HepG2 (cell line): ENCODE measurements around the gene ABL2. TPM values are rescaled to one million over a fixed set of nuclear protein-coding genes. Genes with fewer than 3 reads are reported as not detected.
A peak's percentile ranks its signal among the peaks of the same experiment; 100 is the strongest.

Experiments used
- GTF3A ChIP-seq: sonication (generic); formaldehyde crosslinking; conservative IDR thresholded peaks from 2 replicates; pipeline ENCODE4 v1.4.0; 2020; ENCODE audit warnings: mild to moderate bottlenecking, missing genetic modification reagents
- HMG20A ChIP-seq: IDR thresholded peaks from 2 replicates; pipeline ENCODE4 v1.6.1; 2016; ENCODE audit warnings: borderline replicate concordance
- HMG20B ChIP-seq: conservative IDR thresholded peaks from 2 replicates; pipeline ENCODE4 v1.6.1; 2016; ENCODE audit warnings: missing genetic modification reagents, missing compliant biosample characterization
- HNRNPUL1 ChIP-seq: fragments of 200-400 bp; formaldehyde crosslinking; IDR thresholded peaks from 2 replicates; pipeline ENCODE4 v1.6.1; 2017; ENCODE audit warnings: low read depth, mild to moderate bottlenecking, low read length, moderate library complexity
- KLF16 ChIP-seq, 2 experiments: sonication (generic) in 1 of 2; formaldehyde crosslinking in 1 of 2; IDR thresholded peaks; 2 replicates each; pipeline versions ENCODE4 v1.6.1 to v1.8.0; 2016 to 2023; ENCODE audit warnings: missing genetic modification reagents in 2 of 2, missing compliant biosample characterization in 1 of 2
- MAF1 ChIP-seq: sonication (generic); formaldehyde crosslinking; IDR thresholded peaks from 2 replicates; pipeline ENCODE4 v1.5.0; 2020; ENCODE audit warnings: missing genetic modification reagents, borderline replicate concordance
- NBN ChIP-seq: fragments of 450-650 bp; conservative IDR thresholded peaks from 2 replicates; pipeline ENCODE4 v1.6.1; 2017
- NFRKB ChIP-seq: fragments of 450-650 bp; IDR thresholded peaks from 2 replicates; pipeline ENCODE4 v1.6.1; 2017
- PRMT3 ChIP-seq: sonication (generic); formaldehyde crosslinking; IDR thresholded peaks from 2 replicates; pipeline ENCODE4 v1.8.1; 2022; ENCODE audit warnings: low read depth, mild to moderate bottlenecking, moderate library complexity, missing genetic modification reagents, borderline replicate concordance
- ZFP36L2 ChIP-seq: sonication (generic); formaldehyde crosslinking; IDR thresholded peaks from 2 replicates; pipeline ENCODE4 v1.4.0; 2020; ENCODE audit warnings: missing genetic modification reagents
- ZKSCAN5 ChIP-seq: sonication (generic); formaldehyde crosslinking; IDR thresholded peaks from 2 replicates; pipeline ENCODE4 v1.5.1; 2020; ENCODE audit warnings: mild to moderate bottlenecking, missing genetic modification reagents
- ZNF501 ChIP-seq: sonication (generic); formaldehyde crosslinking; IDR thresholded peaks from 2 replicates; pipeline ENCODE4 v1.5.1; 2020; ENCODE audit warnings: mild to moderate bottlenecking, moderate library complexity, missing genetic modification reagents
- ZNF891 ChIP-seq: sonication (generic); formaldehyde crosslinking; IDR thresholded peaks from 2 replicates; pipeline ENCODE4 v1.5.0; 2020; ENCODE audit warnings: mild to moderate bottlenecking, missing genetic modification reagents
- ZSCAN9 ChIP-seq: IDR thresholded peaks from 2 replicates; pipeline ENCODE4 v1.6.1; 2016; ENCODE audit warnings: borderline replicate concordance
- polyA plus RNA-seq, 8 experiments: library from polyadenylated mRNA; depleted of rRNA in 3 of 8; stranded (reverse) in 7 of 8; unstranded in 1 of 8; fragments of >200 nt; fragmentation: Illumina TruSeq in 4 of 8; extraction: Trizol in 4 of 8; gene quantifications; 2 replicates each; pipeline versions ENCODE4 v1.2.1 to v1.2.3, GENCODE V29; 2011 to 2016; ENCODE audit warnings: low read depth in 4 of 8, missing spikeins in 1 of 8, mixed read lengths in 1 of 8; ENCODE audit not compliant: insufficient read depth in 1 of 8
- total RNA-seq, 5 experiments: library from RNA; depleted of rRNA; stranded (reverse); fragments of >200 nt; fragmentation: Illumina TruSeq; extraction: Trizol; gene quantifications; 2 replicates each; pipeline ENCODE4 v1.2.3, GENCODE V29; 2016; ENCODE audit warnings: low read depth in 1 of 5
- TF ChIP-seq, protein P1 (sequence below): sonication (generic); formaldehyde crosslinking; IDR thresholded peaks from 2 replicates; pipeline ENCODE4 v1.8.0; 2022; ENCODE audit warnings: low read depth, missing genetic modification reagents
- TF ChIP-seq, protein P2 (sequence below): sonication (generic); formaldehyde crosslinking; IDR thresholded peaks from 2 replicates; pipeline ENCODE4 v1.4.0; 2020; ENCODE audit warnings: mild to moderate bottlenecking, missing genetic modification reagents
- TF ChIP-seq, protein P3 (sequence below), 2 experiments: IDR thresholded peaks; 2 replicates each; pipeline ENCODE4 v1.6.1; 2011 to 2012; ENCODE audit warnings: low read length in 2 of 2, borderline replicate concordance in 1 of 2, low read depth in 1 of 2, mild to moderate bottlenecking in 1 of 2, moderate library complexity in 1 of 2
- TF ChIP-seq, protein P4 (sequence below): sonication (generic); formaldehyde crosslinking; IDR thresholded peaks from 2 replicates; pipeline ENCODE4 v1.5.1; 2020; ENCODE audit warnings: missing genetic modification reagents, mild to moderate bottlenecking, borderline replicate concordance
- TF ChIP-seq, protein P5 (sequence below): sonication (generic); formaldehyde crosslinking; IDR thresholded peaks from 2 replicates; pipeline ENCODE4 v1.5.0; 2020; ENCODE audit warnings: mild to moderate bottlenecking, low read depth, missing genetic modification reagents, borderline replicate concordance
- TF ChIP-seq, protein P6 (sequence below): sonication (generic); formaldehyde crosslinking; IDR thresholded peaks from 2 replicates; pipeline ENCODE4 v1.8.0; 2022; ENCODE audit warnings: missing genetic modification reagents, mild to moderate bottlenecking, moderate library complexity, borderline replicate concordance

ABL2 gene
- total and polyA plus RNA-seq, 2 of the 13 experiments (the other 11 are each of a cell fraction or from before 2014, with no cell fraction given): 5.8 to 6.0 TPM

DNA sequence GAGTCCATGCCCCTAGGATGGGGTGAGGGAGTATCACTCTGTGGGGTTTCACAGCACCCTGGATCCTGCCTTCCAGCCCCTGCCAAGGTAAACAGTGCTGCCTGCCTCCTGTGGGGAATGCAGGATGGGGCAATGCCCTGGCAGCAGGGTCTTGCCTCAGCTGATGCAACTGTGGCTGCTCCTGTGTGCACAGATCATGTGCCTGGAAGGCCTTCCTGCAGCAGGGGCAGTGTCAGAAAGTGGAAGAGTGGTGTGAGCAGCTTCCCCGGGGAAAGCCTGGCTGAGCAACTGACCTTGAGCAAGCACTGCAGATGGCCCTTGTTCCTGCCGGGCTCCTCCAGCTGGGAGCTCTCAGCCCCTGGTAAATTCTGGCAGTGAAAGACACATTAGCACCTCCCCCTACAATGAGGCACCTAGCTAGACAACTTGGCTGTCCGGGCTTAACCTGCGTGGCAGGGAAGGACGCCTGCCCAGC is 137.7 kb downstream of the ABL2 start (continued):
- TF ChIP-seq HNRNPUL1 (no peak), ZSCAN9 (no peak), ZNF501 (CRISPR knock-in tag) (no peak), NBN (no peak), KLF16 (CRISPR knock-in tag; IDR thresholded peaks at IDR 0.05) (peak in 1 of 2 experiments; percentile 87; a peak in 1 of 4 replicates), PRMT3 (CRISPR knock-in tag) (no peak), HMG20A (CRISPR knock-in tag) (peak; percentile 88; the same call in 1 of the 2 replicates), GTF3A (CRISPR knock-in tag) (no peak), MAF1 (CRISPR knock-in tag) (no peak), NFRKB (no peak), ZKSCAN5 (CRISPR knock-in tag) (no peak), ZFP36L2 (CRISPR knock-in tag) (no peak), HMG20B (CRISPR knock-in tag) (no peak), ZNF891 (CRISPR knock-in tag) (no peak; the same call in 1 of the 2 replicates)
- TF ChIP-seq, protein P1, sequence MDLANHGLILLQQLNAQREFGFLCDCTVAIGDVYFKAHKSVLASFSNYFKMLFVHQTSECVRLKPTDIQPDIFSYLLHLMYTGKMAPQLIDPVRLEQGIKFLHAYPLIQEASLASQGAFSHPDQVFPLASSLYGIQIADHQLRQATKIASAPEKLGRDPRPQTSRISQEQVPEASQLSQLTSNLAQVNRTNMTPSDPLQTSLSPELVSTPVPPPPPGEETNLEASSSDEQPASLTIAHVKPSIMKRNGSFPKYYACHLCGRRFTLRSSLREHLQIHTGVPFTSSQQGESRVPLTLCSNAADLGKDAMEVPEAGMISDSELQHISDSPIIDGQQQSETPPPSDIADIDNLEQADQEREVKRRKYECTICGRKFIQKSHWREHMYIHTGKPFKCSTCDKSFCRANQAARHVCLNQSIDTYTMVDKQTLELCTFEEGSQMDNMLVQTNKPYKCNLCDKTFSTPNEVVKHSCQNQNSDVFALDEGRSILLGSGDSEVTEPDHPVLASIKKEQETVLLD (CRISPR knock-in tag): no peak
- TF ChIP-seq, protein P2, sequence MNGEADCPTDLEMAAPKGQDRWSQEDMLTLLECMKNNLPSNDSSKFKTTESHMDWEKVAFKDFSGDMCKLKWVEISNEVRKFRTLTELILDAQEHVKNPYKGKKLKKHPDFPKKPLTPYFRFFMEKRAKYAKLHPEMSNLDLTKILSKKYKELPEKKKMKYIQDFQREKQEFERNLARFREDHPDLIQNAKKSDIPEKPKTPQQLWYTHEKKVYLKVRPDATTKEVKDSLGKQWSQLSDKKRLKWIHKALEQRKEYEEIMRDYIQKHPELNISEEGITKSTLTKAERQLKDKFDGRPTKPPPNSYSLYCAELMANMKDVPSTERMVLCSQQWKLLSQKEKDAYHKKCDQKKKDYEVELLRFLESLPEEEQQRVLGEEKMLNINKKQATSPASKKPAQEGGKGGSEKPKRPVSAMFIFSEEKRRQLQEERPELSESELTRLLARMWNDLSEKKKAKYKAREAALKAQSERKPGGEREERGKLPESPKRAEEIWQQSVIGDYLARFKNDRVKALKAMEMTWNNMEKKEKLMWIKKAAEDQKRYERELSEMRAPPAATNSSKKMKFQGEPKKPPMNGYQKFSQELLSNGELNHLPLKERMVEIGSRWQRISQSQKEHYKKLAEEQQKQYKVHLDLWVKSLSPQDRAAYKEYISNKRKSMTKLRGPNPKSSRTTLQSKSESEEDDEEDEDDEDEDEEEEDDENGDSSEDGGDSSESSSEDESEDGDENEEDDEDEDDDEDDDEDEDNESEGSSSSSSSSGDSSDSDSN (CRISPR knock-in tag): peak; percentile 73
- TF ChIP-seq, protein P3, sequence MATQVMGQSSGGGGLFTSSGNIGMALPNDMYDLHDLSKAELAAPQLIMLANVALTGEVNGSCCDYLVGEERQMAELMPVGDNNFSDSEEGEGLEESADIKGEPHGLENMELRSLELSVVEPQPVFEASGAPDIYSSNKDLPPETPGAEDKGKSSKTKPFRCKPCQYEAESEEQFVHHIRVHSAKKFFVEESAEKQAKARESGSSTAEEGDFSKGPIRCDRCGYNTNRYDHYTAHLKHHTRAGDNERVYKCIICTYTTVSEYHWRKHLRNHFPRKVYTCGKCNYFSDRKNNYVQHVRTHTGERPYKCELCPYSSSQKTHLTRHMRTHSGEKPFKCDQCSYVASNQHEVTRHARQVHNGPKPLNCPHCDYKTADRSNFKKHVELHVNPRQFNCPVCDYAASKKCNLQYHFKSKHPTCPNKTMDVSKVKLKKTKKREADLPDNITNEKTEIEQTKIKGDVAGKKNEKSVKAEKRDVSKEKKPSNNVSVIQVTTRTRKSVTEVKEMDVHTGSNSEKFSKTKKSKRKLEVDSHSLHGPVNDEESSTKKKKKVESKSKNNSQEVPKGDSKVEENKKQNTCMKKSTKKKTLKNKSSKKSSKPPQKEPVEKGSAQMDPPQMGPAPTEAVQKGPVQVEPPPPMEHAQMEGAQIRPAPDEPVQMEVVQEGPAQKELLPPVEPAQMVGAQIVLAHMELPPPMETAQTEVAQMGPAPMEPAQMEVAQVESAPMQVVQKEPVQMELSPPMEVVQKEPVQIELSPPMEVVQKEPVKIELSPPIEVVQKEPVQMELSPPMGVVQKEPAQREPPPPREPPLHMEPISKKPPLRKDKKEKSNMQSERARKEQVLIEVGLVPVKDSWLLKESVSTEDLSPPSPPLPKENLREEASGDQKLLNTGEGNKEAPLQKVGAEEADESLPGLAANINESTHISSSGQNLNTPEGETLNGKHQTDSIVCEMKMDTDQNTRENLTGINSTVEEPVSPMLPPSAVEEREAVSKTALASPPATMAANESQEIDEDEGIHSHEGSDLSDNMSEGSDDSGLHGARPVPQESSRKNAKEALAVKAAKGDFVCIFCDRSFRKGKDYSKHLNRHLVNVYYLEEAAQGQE (IDR thresholded peaks at IDR 0.05; ENCODE audit: borderline replicate concordance in 1 of 2, low read depth in 1 of 2, low read length in 2 of 2): no peak
- TF ChIP-seq, protein P4, sequence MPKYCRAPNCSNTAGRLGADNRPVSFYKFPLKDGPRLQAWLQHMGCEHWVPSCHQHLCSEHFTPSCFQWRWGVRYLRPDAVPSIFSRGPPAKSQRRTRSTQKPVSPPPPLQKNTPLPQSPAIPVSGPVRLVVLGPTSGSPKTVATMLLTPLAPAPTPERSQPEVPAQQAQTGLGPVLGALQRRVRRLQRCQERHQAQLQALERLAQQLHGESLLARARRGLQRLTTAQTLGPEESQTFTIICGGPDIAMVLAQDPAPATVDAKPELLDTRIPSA (CRISPR knock-in tag): no peak
- TF ChIP-seq, protein P5, sequence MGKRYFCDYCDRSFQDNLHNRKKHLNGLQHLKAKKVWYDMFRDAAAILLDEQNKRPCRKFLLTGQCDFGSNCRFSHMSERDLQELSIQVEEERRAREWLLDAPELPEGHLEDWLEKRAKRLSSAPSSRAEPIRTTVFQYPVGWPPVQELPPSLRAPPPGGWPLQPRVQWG (CRISPR knock-in tag): no peak
- TF ChIP-seq, protein P6, sequence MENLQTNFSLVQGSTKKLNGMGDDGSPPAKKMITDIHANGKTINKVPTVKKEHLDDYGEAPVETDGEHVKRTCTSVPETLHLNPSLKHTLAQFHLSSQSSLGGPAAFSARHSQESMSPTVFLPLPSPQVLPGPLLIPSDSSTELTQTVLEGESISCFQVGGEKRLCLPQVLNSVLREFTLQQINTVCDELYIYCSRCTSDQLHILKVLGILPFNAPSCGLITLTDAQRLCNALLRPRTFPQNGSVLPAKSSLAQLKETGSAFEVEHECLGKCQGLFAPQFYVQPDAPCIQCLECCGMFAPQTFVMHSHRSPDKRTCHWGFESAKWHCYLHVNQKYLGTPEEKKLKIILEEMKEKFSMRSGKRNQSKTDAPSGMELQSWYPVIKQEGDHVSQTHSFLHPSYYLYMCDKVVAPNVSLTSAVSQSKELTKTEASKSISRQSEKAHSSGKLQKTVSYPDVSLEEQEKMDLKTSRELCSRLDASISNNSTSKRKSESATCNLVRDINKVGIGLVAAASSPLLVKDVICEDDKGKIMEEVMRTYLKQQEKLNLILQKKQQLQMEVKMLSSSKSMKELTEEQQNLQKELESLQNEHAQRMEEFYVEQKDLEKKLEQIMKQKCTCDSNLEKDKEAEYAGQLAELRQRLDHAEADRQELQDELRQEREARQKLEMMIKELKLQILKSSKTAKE (CRISPR knock-in tag): no peak
